ENCODE results near the gene AHSG.
A peak's percentile ranks its signal among the peaks of the same experiment; 100 is the strongest.

Gene AHSG

GRCh38 chr3:186616299-186616617 lies 3.4 kb downstream of the AHSG start:
- no peak overlapping the region for H3K4me3 ChIP-seq (replicated peaks; ENCODE audit: low read depth, low read length)
- no peak for DNase-seq (ENCODE audit: extremely low read depth, low read depth)
- no peak for TF ChIP-seq CTCF (IDR thresholded peaks at IDR 0.05; ENCODE audit: low read depth, low read length, missing control alignments)

GRCh38 chr3:186617036-186617946 lies 4.4 kb downstream of the AHSG start:
- peak; percentile 94 for DNase-seq (ENCODE audit: extremely low read depth, low read depth)
- TF ChIP-seq CTCF (IDR thresholded peaks at IDR 0.05; ENCODE audit: low read depth, low read length, missing control alignments) = peak; percentile 90
- H3K4me3 ChIP-seq (replicated peaks; ENCODE audit: low read depth, low read length) = no peak overlapping the region

- no peak overlapping the region for H3K4me3 ChIP-seq (replicated peaks; ENCODE audit: low read depth, low read length)
- TF ChIP-seq CTCF (IDR thresholded peaks at IDR 0.05; ENCODE audit: low read depth, low read length, missing control alignments) = no peak
- no peak for DNase-seq (ENCODE audit: extremely low read depth, low read depth)
Observed at GRCh38 chr3:186618318-186618938, 5.6 kb downstream of the AHSG start.

- no peak for TF ChIP-seq CTCF (IDR thresholded peaks at IDR 0.05; ENCODE audit: low read depth, low read length, missing control alignments)
- no peak overlapping the region for H3K4me3 ChIP-seq (replicated peaks; ENCODE audit: low read depth, low read length)
- no peak for DNase-seq (ENCODE audit: extremely low read depth, low read depth)
Observed at GRCh38 chr3:186619787-186620212, 6.9 kb downstream of the AHSG start.

GRCh38 chr3:186620213-186621092 lies 7.6 kb downstream of the AHSG start:
- DNase-seq (ENCODE audit: extremely low read depth, low read depth) = no peak
- H3K4me3 ChIP-seq (replicated peaks; ENCODE audit: low read depth, low read length) = no peak overlapping the region
- no peak for TF ChIP-seq CTCF (IDR thresholded peaks at IDR 0.05; ENCODE audit: low read depth, low read length, missing control alignments)

GRCh38 chr3:186621894-186622650 lies 9.2 kb downstream of the AHSG start:
- no peak for TF ChIP-seq CTCF (IDR thresholded peaks at IDR 0.05; ENCODE audit: low read depth, low read length, missing control alignments)
- DNase-seq (ENCODE audit: extremely low read depth, low read depth) = no peak
- no peak overlapping the region for H3K4me3 ChIP-seq (replicated peaks; ENCODE audit: low read depth, low read length)

Measured in HFF-Myc (cell line).